ENCODE results near the gene PIGX.

Gene PIGX

DNA sequence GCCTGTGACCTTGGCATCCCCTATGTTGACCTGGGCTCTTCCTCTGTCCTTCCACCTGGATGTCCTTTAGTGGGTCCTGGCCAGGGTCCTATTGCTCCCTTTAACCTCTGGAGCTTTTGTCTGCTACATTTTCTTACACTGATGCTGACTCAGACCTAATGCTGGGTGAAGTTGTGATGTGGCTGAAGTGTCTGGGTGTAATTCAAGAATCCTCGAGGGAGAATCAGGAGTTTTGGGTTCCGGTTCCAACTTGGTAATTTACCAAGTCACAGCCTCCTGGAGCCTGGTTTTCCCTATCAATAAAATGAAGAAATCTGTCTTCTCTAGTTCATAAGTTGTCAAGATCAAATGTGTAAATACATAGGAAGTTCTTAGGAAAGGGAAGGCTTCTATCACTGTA, 25.7 kb upstream of the PIGX start:
- TF ChIP-seq, protein P1, sequence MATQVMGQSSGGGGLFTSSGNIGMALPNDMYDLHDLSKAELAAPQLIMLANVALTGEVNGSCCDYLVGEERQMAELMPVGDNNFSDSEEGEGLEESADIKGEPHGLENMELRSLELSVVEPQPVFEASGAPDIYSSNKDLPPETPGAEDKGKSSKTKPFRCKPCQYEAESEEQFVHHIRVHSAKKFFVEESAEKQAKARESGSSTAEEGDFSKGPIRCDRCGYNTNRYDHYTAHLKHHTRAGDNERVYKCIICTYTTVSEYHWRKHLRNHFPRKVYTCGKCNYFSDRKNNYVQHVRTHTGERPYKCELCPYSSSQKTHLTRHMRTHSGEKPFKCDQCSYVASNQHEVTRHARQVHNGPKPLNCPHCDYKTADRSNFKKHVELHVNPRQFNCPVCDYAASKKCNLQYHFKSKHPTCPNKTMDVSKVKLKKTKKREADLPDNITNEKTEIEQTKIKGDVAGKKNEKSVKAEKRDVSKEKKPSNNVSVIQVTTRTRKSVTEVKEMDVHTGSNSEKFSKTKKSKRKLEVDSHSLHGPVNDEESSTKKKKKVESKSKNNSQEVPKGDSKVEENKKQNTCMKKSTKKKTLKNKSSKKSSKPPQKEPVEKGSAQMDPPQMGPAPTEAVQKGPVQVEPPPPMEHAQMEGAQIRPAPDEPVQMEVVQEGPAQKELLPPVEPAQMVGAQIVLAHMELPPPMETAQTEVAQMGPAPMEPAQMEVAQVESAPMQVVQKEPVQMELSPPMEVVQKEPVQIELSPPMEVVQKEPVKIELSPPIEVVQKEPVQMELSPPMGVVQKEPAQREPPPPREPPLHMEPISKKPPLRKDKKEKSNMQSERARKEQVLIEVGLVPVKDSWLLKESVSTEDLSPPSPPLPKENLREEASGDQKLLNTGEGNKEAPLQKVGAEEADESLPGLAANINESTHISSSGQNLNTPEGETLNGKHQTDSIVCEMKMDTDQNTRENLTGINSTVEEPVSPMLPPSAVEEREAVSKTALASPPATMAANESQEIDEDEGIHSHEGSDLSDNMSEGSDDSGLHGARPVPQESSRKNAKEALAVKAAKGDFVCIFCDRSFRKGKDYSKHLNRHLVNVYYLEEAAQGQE (IDR thresholded peaks at IDR 0.05; ENCODE audit: insufficient read depth in 1 of 2, low read depth in 2 of 2, low read length in 2 of 2): no peak
- TF ChIP-seq POLR2AphosphoS5 (IDR thresholded peaks at IDR 0.05; ENCODE audit: low read depth, low read length) (no peak), TAF1 (IDR thresholded peaks at IDR 0.05; ENCODE audit: borderline replicate concordance, insufficient read depth, low read length) (no peak), FOXP2 (optimal IDR thresholded peaks at IDR 0.05; ENCODE audit: borderline replicate concordance, extremely low read depth, extremely low read length, insufficient read depth) (no peak), SIN3A (IDR thresholded peaks at IDR 0.05; ENCODE audit: borderline replicate concordance, insufficient read depth, low read length) (no peak)

DNA sequence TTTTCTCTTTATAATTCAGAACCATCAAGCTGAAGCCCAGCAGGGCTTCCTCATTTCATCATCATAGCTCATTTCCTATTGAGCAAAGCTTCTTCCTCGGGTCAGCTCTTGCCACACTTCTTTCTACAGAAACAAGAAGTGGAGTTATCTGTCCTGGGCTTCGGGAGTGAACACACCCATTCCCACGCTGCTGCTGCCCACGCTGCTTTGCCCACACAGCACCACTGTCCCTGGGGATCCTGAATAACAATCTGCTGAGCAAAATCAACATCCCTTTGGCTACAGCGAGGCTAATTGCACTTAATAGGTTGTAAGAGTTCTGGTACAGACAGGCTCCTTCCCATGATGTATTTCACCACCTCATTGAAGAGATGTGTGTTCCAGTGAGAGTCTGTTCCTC, 23.8 kb upstream of the PIGX start:
- TF ChIP-seq SIN3A (IDR thresholded peaks at IDR 0.05; ENCODE audit: borderline replicate concordance, insufficient read depth, low read length) (no peak), FOXP2 (optimal IDR thresholded peaks at IDR 0.05; ENCODE audit: borderline replicate concordance, extremely low read depth, extremely low read length, insufficient read depth) (no peak), POLR2AphosphoS5 (IDR thresholded peaks at IDR 0.05; ENCODE audit: low read depth, low read length) (no peak), TAF1 (IDR thresholded peaks at IDR 0.05; ENCODE audit: borderline replicate concordance, insufficient read depth, low read length) (no peak)
- TF ChIP-seq, protein P1 (IDR thresholded peaks at IDR 0.05; ENCODE audit: insufficient read depth in 1 of 2, low read depth in 2 of 2, low read length in 2 of 2): no peak

DNA sequence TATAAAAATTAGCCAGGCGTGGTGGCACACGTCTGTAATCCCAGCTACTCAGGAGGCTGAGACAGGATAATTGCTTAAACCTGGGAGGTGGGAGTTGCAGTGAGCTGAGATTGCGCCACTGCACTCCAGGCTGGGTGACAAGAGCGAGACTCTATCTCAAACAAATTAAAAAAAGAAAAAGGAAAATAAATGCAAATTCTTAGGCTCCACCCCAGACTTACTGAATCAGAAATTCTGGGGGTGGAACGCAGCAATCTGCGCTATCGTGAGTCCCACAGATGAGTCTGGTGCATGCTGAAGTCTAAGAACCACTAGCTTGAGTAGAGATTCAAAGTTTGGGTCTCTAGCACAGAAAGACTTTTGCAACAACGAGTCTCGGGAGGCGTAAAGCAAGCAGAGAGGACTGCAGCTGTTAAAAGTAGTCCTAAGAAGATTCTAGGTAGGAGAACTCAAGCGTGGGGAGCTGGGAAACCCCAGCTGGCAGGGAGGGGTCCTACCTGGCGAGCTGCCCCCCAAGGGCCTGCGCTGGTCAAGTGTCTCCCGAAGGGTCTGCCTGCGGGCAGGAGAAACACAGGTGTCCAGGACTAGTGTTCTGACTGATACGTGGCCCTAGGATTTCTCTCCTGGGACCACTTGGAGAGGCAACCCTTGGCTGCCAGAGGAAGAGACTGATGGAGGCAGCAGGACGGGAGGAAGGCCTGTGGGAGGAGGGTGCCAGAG, 22.1 kb upstream of the PIGX start:
- TF ChIP-seq POLR2AphosphoS5 (IDR thresholded peaks at IDR 0.05; ENCODE audit: low read depth, low read length) (no peak), SIN3A (IDR thresholded peaks at IDR 0.05; ENCODE audit: borderline replicate concordance, insufficient read depth, low read length) (no peak), TAF1 (IDR thresholded peaks at IDR 0.05; ENCODE audit: borderline replicate concordance, insufficient read depth, low read length) (no peak), FOXP2 (optimal IDR thresholded peaks at IDR 0.05; ENCODE audit: borderline replicate concordance, extremely low read depth, extremely low read length, insufficient read depth) (no peak)
- TF ChIP-seq, protein P1 (IDR thresholded peaks at IDR 0.05; ENCODE audit: insufficient read depth in 1 of 2, low read depth in 2 of 2, low read length in 2 of 2): no peak

DNA sequence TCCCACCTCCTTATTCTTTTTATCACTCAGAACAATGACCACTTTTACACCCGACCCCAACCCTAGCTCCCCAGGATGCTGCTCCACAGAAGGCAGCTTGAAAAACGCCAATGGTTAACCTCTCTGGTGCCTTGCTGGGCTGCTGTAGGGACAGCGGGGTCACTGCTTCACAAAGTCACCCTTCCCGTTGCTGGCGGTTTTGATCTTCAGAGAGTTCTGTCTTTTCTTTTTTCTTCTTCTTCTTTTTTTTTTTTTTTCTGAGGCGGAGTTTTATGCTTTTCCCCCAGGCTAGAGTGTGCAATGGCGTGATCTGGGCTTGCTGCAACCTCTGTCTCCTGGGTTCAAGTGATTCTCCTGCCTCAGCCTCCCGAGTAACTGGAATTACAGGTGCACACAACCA, 20.8 kb upstream of the PIGX start:
- TF ChIP-seq SIN3A (IDR thresholded peaks at IDR 0.05; ENCODE audit: borderline replicate concordance, insufficient read depth, low read length) (no peak), FOXP2 (optimal IDR thresholded peaks at IDR 0.05; ENCODE audit: borderline replicate concordance, extremely low read depth, extremely low read length, insufficient read depth) (no peak), POLR2AphosphoS5 (IDR thresholded peaks at IDR 0.05; ENCODE audit: low read depth, low read length) (no peak), TAF1 (IDR thresholded peaks at IDR 0.05; ENCODE audit: borderline replicate concordance, insufficient read depth, low read length) (no peak)
- TF ChIP-seq, protein P1 (IDR thresholded peaks at IDR 0.05; ENCODE audit: insufficient read depth in 1 of 2, low read depth in 2 of 2, low read length in 2 of 2): no peak

All from PFSK-1 (cell line).